GM12874 (cell line): ENCODE measurements around the gene SLC12A3.
A peak's percentile ranks its signal among the peaks of the same experiment; 100 is the strongest.

Experiments
- CTCF ChIP-seq: IDR thresholded peaks from 2 replicates; pipeline ENCODE4 v1.5.1; 2011; ENCODE audit warnings: low read depth, mild to moderate bottlenecking, control low read depth, low read length, moderate library complexity; ENCODE audit not compliant: insufficient read depth

The SLC12A3 gene

GRCh38 chr16:56938664-56939513 lies 73.9 kb downstream of the SLC12A3 start:
- 0 out of 2 replicates have a peak, but pooled peaks have one; percentile 7 for TF ChIP-seq CTCF

GRCh38 chr16:56939801-56940200 lies 74.8 kb downstream of the SLC12A3 start:
- no peak for TF ChIP-seq CTCF

- TF ChIP-seq CTCF: no peak
These were observed 76.1 kb downstream of the SLC12A3 start for GRCh38 chr16:56941092-56941491.

- no peak for TF ChIP-seq CTCF
These were observed 76.9 kb downstream of the SLC12A3 start for GRCh38 chr16:56941856-56942331.

GRCh38 chr16:56943761-56944375 lies 78.9 kb downstream of the SLC12A3 start:
- TF ChIP-seq CTCF: no peak

- no peak for TF ChIP-seq CTCF
These were observed 80.2 kb downstream of the SLC12A3 start for GRCh38 chr16:56944954-56945839.

- TF ChIP-seq CTCF: no peak
These were observed 81.0 kb downstream of the SLC12A3 start for GRCh38 chr16:56945847-56946527.
